ENCODE data around the gene SCGB3A2. TPM values are rescaled to one million over a fixed set of nuclear protein-coding genes. Genes with fewer than 3 reads are reported as not detected.

The SCGB3A2 gene
- total and polyA plus RNA-seq, 2 donors (not counting 3 experiments of a cell fraction or from before 2014, with no cell fraction given) = not detected

GRCh38 chr5:147887930-147888329 is 9.4 kb downstream of the SCGB3A2 start:
- TF ChIP-seq FOS (IDR thresholded peaks at IDR 0.05; ENCODE audit: borderline replicate concordance, insufficient read depth, low read length) = peak; percentile 73
- no peak for TF ChIP-seq MAX (IDR thresholded peaks at IDR 0.05; ENCODE audit: insufficient read depth, insufficient read length)
- no peak overlapping the region for H2AFZ ChIP-seq (ENCODE audit: low read depth, low read length)
- DNase-seq (ENCODE audit: low read depth, low spot score) (no peak), FAIRE-seq (no peak)
- BruUV-seq (replicated peaks) = no TSS peak
- no peaks in the 10 kb centered on the region for H3K79me2 ChIP-seq (ENCODE audit: control insufficient read depth, insufficient read depth, low read length)
- dilution Hi-C loops (cut with MboI; ENCODE audit: extremely low pct_ligation_motif_present, low sequenced_read_pairs) = no loop called here
- no peak overlapping the region for H3K4me3 ChIP-seq (replicated peaks in 1 of 3; ENCODE audit: insufficient read depth in 1 of 3, low read depth in 1 of 3, low read length in 3 of 3)
- no peak overlapping the region for H3K9ac ChIP-seq (replicated peaks; ENCODE audit: extremely low read depth, insufficient read depth, low read length)
- no peak overlapping the region for H3K27ac ChIP-seq (ENCODE audit: insufficient read depth, low read depth, low read length)
- no peaks in the 10 kb centered on the region for H3K36me3 ChIP-seq (ENCODE audit: control insufficient read depth in 2 of 2, extremely low read depth in 1 of 2, insufficient read depth in 2 of 2, low read length in 2 of 2)
- H4K20me1 ChIP-seq (replicated peaks; ENCODE audit: control insufficient read depth, extremely low read depth, insufficient read depth, low read length) = no peaks in the 10 kb centered on the region
- peaks cover 8% of the 10 kb centered on the region for H3K4me1 ChIP-seq (ENCODE audit: control insufficient read depth, extremely low read depth, insufficient read depth, low read length)
- H3K9me1 ChIP-seq (replicated peaks; ENCODE audit: control insufficient read depth, extremely low read depth, insufficient read depth, low read length) = no peaks in the 10 kb centered on the region
- ChIA-PET POLR2A (no interaction called here), CTCF (interaction anchor here (0.9 to 6.0 kb wide), 16 partner anchors 8 to 843 kb away, joined by 3 to 183 read pairs (median 8); no protein-coding TSS in a partner anchor)
- intact Hi-C loops (cut with micrococcal nuclease) = loop anchor here (1.0 to 2.0 kb wide), 3 partner anchors 31 to 233 kb away; no protein-coding TSS in a partner anchor
- no peaks in the 10 kb centered on the region for H3K27me3 ChIP-seq (ENCODE audit: control insufficient read depth in 2 of 2, insufficient read depth in 2 of 2, low read length in 2 of 2)
- no peak overlapping the region for H3K4me2 ChIP-seq (ENCODE audit: insufficient read depth, low read length)
- H3K9me3 ChIP-seq (replicated peaks; ENCODE audit: control insufficient read depth, insufficient read depth, low read length) = no peaks in the 10 kb centered on the region

- no peak overlapping the region for H3K9ac ChIP-seq (replicated peaks; ENCODE audit: extremely low read depth, insufficient read depth, low read length)
- no peaks in the 10 kb centered on the region for H3K79me2 ChIP-seq (ENCODE audit: control insufficient read depth, insufficient read depth, low read length)
- ChIA-PET POLR2A (no interaction called here), CTCF (interaction anchor here (0.7 to 1.5 kb wide), 3 partner anchors 35 to 45 kb away, joined by 4 to 7 read pairs (median 5); no protein-coding TSS in a partner anchor)
- H3K4me2 ChIP-seq (ENCODE audit: insufficient read depth, low read length) = peak overlapping the region; percentile 40
- H3K4me1 ChIP-seq (ENCODE audit: control insufficient read depth, extremely low read depth, insufficient read depth, low read length) = peaks cover 26% of the 10 kb centered on the region
- no peak for TF ChIP-seq POLR2A (IDR thresholded peaks at IDR 0.05; ENCODE audit: low read depth, low read length)
- TF ChIP-seq JUN (IDR thresholded peaks at IDR 0.05; ENCODE audit: borderline replicate concordance, insufficient read depth, insufficient read length, low read depth) = peak; percentile 27
- TF ChIP-seq FOS (IDR thresholded peaks at IDR 0.05; ENCODE audit: borderline replicate concordance, insufficient read depth, low read length) = peak; percentile 35
- no peaks in the 10 kb centered on the region for H3K9me1 ChIP-seq (replicated peaks; ENCODE audit: control insufficient read depth, extremely low read depth, insufficient read depth, low read length)
- H3K36me3 ChIP-seq (ENCODE audit: control insufficient read depth in 2 of 2, extremely low read depth in 1 of 2, insufficient read depth in 2 of 2, low read length in 2 of 2) = no peaks in the 10 kb centered on the region
- H3K27ac ChIP-seq (ENCODE audit: insufficient read depth, low read depth, low read length) = peak overlapping the region; percentile 81
- peak; percentile 68 for FAIRE-seq
- H3K27me3 ChIP-seq (ENCODE audit: control insufficient read depth in 2 of 2, insufficient read depth in 2 of 2, low read length in 2 of 2) = no peaks in the 10 kb centered on the region
- no peaks in the 10 kb centered on the region for H3K9me3 ChIP-seq (replicated peaks; ENCODE audit: control insufficient read depth, insufficient read depth, low read length)
- BruUV-seq (replicated peaks) = no TSS peak
- no peak overlapping the region for H3K4me3 ChIP-seq (replicated peaks in 1 of 3; ENCODE audit: insufficient read depth in 1 of 3, low read depth in 1 of 3, low read length in 3 of 3)
- H2AFZ ChIP-seq (ENCODE audit: low read depth, low read length) = peak overlapping the region; percentile 45
- dilution Hi-C loops (cut with MboI; ENCODE audit: extremely low pct_ligation_motif_present, low sequenced_read_pairs) = no loop called here
- intact Hi-C loops (cut with micrococcal nuclease) = loop anchor here (5.0 kb wide), 1 partner anchor 490 kb away; the partner anchor contains the start of gene FBXO38
- peak; percentile 61 for DNase-seq (ENCODE audit: low read depth, low spot score)
- H4K20me1 ChIP-seq (replicated peaks; ENCODE audit: control insufficient read depth, extremely low read depth, insufficient read depth, low read length) = no peaks in the 10 kb centered on the region
These were observed 14.3 kb downstream of the SCGB3A2 start for GRCh38 chr5:147892696-147893296.
